ENCODE measurements around the gene RHD. TPM values are rescaled to one million over a fixed set of nuclear protein-coding genes. Genes with fewer than 3 reads are reported as not detected.

Gene RHD
- total RNA-seq, 3 donors from 2014 or later (not counting 1 experiment from before 2014, with no cell fraction given) = 0.21 TPM; not detected in 2

DNA sequence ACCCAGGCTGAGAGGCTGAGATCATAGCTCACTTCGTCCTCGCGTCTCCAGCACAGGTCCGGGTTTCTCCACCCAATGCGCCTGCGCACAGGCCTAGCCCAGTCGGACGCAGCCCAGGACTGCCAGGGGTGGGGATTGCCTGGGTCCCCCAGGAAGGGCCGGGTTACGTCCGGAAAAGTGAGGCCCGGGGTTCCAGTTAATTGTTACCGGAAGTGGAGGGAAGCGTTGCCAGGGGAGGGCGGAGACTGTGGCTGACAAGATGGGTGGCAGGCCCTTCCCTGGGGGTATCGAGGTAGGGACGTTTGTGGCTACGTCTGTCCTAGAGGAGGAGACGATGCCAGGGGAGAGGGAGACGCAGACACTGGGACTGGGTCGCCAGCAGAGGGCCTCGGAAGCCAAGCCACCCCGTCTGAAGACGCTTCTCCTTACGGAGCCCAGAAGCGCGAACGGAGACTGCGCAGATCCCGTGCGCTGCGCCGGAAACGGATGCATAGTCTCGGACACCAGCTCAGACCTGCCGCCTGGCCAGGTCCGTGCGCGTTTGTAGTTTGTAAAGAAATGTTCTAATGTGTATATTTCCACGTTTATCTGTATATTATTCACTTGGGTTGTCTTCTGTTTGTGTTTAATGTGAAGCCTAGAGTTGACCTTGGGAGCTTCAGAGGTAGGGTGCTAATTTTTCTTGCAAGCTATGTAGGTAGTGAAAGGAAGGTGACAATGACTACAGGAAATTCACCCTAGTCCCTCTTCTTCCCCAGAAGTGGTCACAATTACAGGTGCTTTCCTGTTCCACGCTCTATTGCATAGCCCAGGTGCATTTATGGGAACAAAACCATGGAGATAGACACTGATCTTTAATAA lies 32.4 kb upstream of the RHD start:
- H3K36me3 ChIP-seq (ENCODE audit: control insufficient read depth, insufficient read depth, low read length) = peaks cover 33% of the 10 kb centered on the region
- WGBS (ENCODE audit: insufficient coverage) = under 1% methylated on average over 40 of the region's 41 CpGs
- intact Hi-C loops (cut with micrococcal nuclease) = loop anchor here (10.0 kb wide), 1 partner anchor 755 kb away; the partner anchor contains the start of gene PAFAH2
- Mint-ChIP-seq H3K36me3 (peaks cover 27% of the 10 kb centered on the region), H3K27me3 (ENCODE audit: low read depth in 2 of 2) (no peaks in the 10 kb centered on the region), H3K9me3 (no peaks in the 10 kb centered on the region), H3K4me3 (peak overlapping the region; percentile 85), H3K4me1 (peaks cover 28 to 37% of the 10 kb centered on the region in 2 donors), H3K27ac (peak overlapping the region; percentile 95 to 96)
- DNase-seq (peak; percentile 78 to 93), ATAC-seq (peak; percentile 79 to 92 (median 80))
- H3K9me3 ChIP-seq (ENCODE audit: control insufficient read depth, insufficient read depth, low read length) = no peaks in the 10 kb centered on the region
- TF ChIP-seq CTCF (IDR thresholded peaks at IDR 0.05) = peak; percentile 43
- no peaks in the 10 kb centered on the region for H3K27me3 ChIP-seq (ENCODE audit: control insufficient read depth, insufficient read depth, low read length)
- H3K4me1 ChIP-seq (ENCODE audit: control insufficient read depth, insufficient read depth, low read length) = peaks cover 33% of the 10 kb centered on the region
- peak overlapping the region; percentile 62 for H3K4me3 ChIP-seq (ENCODE audit: low read length)
- H3K27ac ChIP-seq (ENCODE audit: low read length) = peak overlapping the region; percentile 92

- no peaks in the 10 kb centered on the region for H3K27me3 Mint-ChIP-seq (ENCODE audit: low read depth in 2 of 2)
- intact Hi-C loops (cut with micrococcal nuclease) = loop anchor here (10.0 kb wide), 1 partner anchor 751 kb away; the partner anchor contains the start of gene PAFAH2
- H3K4me1 Mint-ChIP-seq = peaks cover 59 to 63% of the 10 kb centered on the region in 2 donors
- Histone ChIP-seq H3K9me3 (ENCODE audit: control insufficient read depth, insufficient read depth, low read length) (no peaks in the 10 kb centered on the region), H3K27me3 (ENCODE audit: control insufficient read depth, insufficient read depth, low read length) (no peaks in the 10 kb centered on the region), H3K36me3 (ENCODE audit: control insufficient read depth, insufficient read depth, low read length) (peaks cover 44% of the 10 kb centered on the region), H3K27ac (ENCODE audit: low read length) (no peak overlapping the region), H3K4me1 (ENCODE audit: control insufficient read depth, insufficient read depth, low read length) (peaks cover 46% of the 10 kb centered on the region), H3K4me3 (ENCODE audit: low read length) (no peak overlapping the region)
- H3K36me3 Mint-ChIP-seq = peaks cover 35% of the 10 kb centered on the region
- peak overlapping the region in 1 of 2 donors; percentile 83 for H3K27ac Mint-ChIP-seq
- ATAC-seq (no peak), DNase-seq (no peak)
- peak overlapping the region; percentile 18 for H3K4me3 Mint-ChIP-seq
- H3K9me3 Mint-ChIP-seq = no peaks in the 10 kb centered on the region
- no peak for TF ChIP-seq CTCF (IDR thresholded peaks at IDR 0.05)
- WGBS (ENCODE audit: insufficient coverage) = 70% methylated on average over 6 of the region's 6 CpGs
Observed at GRCh38 chr1:25243907-25244306, 28.4 kb upstream of the RHD start.

DNA sequence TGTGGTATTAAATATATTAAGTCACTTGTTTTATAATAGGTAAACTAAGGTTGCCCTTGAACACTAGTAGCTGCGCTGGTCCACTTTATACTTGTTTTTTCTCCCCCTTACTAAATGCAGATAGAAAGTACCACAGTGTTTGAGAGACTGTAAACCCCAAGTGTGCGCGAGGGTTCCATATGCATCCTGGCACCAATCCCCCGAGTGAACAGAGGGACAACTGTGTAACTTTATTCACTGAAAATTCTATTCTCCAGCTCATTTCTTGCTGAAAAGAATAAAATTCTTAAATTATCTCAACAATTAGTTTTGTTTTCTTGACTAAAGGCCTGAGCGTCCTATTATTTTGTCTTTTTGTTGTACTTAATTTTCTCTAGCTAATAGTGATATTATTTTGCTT lies 26.9 kb upstream of the RHD start:
- Histone ChIP-seq H3K36me3 (ENCODE audit: control insufficient read depth, insufficient read depth, low read length) (peaks cover 44% of the 10 kb centered on the region), H3K4me1 (ENCODE audit: control insufficient read depth, insufficient read depth, low read length) (peaks cover 32% of the 10 kb centered on the region), H3K9me3 (ENCODE audit: control insufficient read depth, insufficient read depth, low read length) (no peaks in the 10 kb centered on the region), H3K27me3 (ENCODE audit: control insufficient read depth, insufficient read depth, low read length) (no peaks in the 10 kb centered on the region), H3K4me3 (ENCODE audit: low read length) (no peak overlapping the region), H3K27ac (ENCODE audit: low read length) (no peak overlapping the region)
- Mint-ChIP-seq H3K4me3 (peak overlapping the region; percentile 97), H3K4me1 (peaks cover 45 to 49% of the 10 kb centered on the region in 2 donors), H3K27ac (peak overlapping the region; percentile 98), H3K27me3 (ENCODE audit: low read depth in 2 of 2) (no peaks in the 10 kb centered on the region), H3K9me3 (no peaks in the 10 kb centered on the region), H3K36me3 (peaks cover 35% of the 10 kb centered on the region)
- no peak for DNase-seq
- TF ChIP-seq CTCF (IDR thresholded peaks at IDR 0.05) = no peak
- WGBS (ENCODE audit: insufficient coverage) = 86% methylated on average over 4 of the region's 5 CpGs
- intact Hi-C loops (cut with micrococcal nuclease) = loop anchor here (5.0 to 10.0 kb wide), 3 partner anchors 92 to 749 kb away; partner anchors contain the start of genes PAFAH2 and TMEM50A
- no peak for ATAC-seq
